Smooth muscle cell (in vitro differentiated cells): Measurements from ENCODE around the gene NFIA. TPM values are rescaled to one million over a fixed set of nuclear protein-coding genes. Genes with fewer than 3 reads are reported as not detected.

Source experiments
- DNase-seq: peaks from one replicate; lab custom pipeline; 2025; ENCODE audit not compliant: unreplicated experiment; lab: John Stamatoyannopoulos, UW
- H2AFZ ChIP-seq: fragments of 200-600 bp; sonication (generic); 2 replicates; pipeline ENCODE4 v1.6.0; 2016; ENCODE audit warnings: antibody characterized with exemption, low read depth, mild to moderate bottlenecking
- H3F3A ChIP-seq: fragments of 200-600 bp; sonication (generic); 2 replicates; pipeline ENCODE4 v1.6.0; 2017; ENCODE audit warnings: antibody characterized with exemption, low read depth
- H3K27ac ChIP-seq: fragments of 200-600 bp; sonication (generic); 2 replicates; pipeline ENCODE4 v1.5.1; 2016; ENCODE audit warnings: low read depth, mild to moderate bottlenecking
- H3K27me3 ChIP-seq: fragments of 200-600 bp; sonication (generic); 2 replicates; pipeline ENCODE4 v1.6.1; 2016; ENCODE audit warnings: low read depth, mild to moderate bottlenecking
- H3K36me3 ChIP-seq: fragments of 200-600 bp; sonication (generic); 2 replicates; pipeline ENCODE4 v1.5.1; 2016; ENCODE audit warnings: low read depth
- H3K4me1 ChIP-seq: fragments of 200-600 bp; sonication (generic); 2 replicates; pipeline ENCODE4 v1.5.1; 2016; ENCODE audit warnings: low read depth
- H3K4me2 ChIP-seq: fragments of 200-600 bp; sonication (generic); 2 replicates; pipeline ENCODE4 v1.6.0; 2016; ENCODE audit warnings: mild to moderate bottlenecking
- H3K4me3 ChIP-seq: fragments of 200-600 bp; sonication (generic); 2 replicates; pipeline ENCODE4 v1.5.1; 2016; ENCODE audit warnings: mild to moderate bottlenecking
- H3K79me2 ChIP-seq: fragments of 200-600 bp; sonication (generic); 2 replicates; pipeline ENCODE4 v1.6.0; 2016; ENCODE audit warnings: low read depth, mild to moderate bottlenecking
- H3K9ac ChIP-seq: fragments of 200-600 bp; sonication (generic); 2 replicates; pipeline ENCODE4 v1.6.0; 2016; ENCODE audit warnings: low read depth
- H3K9me3 ChIP-seq: fragments of 200-600 bp; sonication (generic); replicated peaks from 2 replicates; pipeline ENCODE4 v1.5.1; 2016; ENCODE audit warnings: low read depth
- H4K20me1 ChIP-seq: fragments of 200-600 bp; sonication (generic); 2 replicates; pipeline ENCODE4 v1.6.0; 2016; ENCODE audit warnings: low read depth
- WGBS: methylation state at CpG from one replicate; pipeline ENCODE4 v1.1.7; 2016; ENCODE audit warnings: low lambda C conversion rate; 5-methylcytosine and 5-hydroxymethylcytosine counted together
- polyA plus RNA-seq: library from polyadenylated mRNA; unstranded; fragments of >200 nt; fragmentation: Nextera tagmentation; extraction: Ambion mirVana; gene quantifications from 2 replicates; pipeline ENCODE4 v1.2.1, GENCODE V29; 2016
- total RNA-seq: library from RNA; depleted of rRNA; stranded (reverse); fragments of >200 nt; gene quantifications from 2 replicates; pipeline ENCODE4 v1.2.3, GENCODE V29; 2014
- TF ChIP-seq, protein P1 (sequence below): fragments of 200-600 bp; sonication (generic); IDR thresholded peaks from 2 replicates; pipeline ENCODE4 v1.5.1; 2017; ENCODE audit warnings: borderline replicate concordance, mild to moderate bottlenecking, antibody characterized with exemption; ENCODE audit not compliant: insufficient read depth, poor library complexity, severe bottlenecking

The NFIA gene
- total and polyA plus RNA-seq, 2 experiments from 2014 or later, result 5.0 to 6.2 TPM

DNA sequence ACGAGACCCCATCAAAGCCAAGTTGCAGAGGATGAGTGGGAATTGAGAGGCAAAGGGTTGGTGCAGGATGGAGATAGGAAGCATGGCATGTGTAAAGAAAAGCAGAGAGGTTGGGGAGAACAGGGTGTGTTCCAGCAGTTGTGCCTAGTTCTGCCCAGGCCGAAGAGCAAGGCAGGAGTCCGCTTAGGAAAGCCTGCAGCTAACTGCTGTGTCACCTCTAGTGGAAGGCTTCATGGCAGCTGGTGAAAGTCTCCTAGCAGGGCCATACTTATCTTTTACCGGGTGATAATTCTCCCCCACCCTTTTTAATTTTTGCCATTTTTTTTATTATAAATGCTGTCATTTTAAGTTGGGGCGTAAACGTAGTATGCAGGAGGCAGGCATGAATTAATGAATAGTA is 93.6 kb downstream of the NFIA start:
- no peaks in the 10 kb centered on the region for H3K79me2 ChIP-seq
- no peaks in the 10 kb centered on the region for H3K36me3 ChIP-seq
- H3K4me3 ChIP-seq, result no peak overlapping the region
- no peak overlapping the region for H2AFZ ChIP-seq
- H3K27ac ChIP-seq, result no peak overlapping the region
- H3K9me3 ChIP-seq, result no peaks in the 10 kb centered on the region
- H4K20me1 ChIP-seq, result peaks cover 6% of the 10 kb centered on the region
- no peak for DNase-seq
- TF ChIP-seq, protein P1, sequence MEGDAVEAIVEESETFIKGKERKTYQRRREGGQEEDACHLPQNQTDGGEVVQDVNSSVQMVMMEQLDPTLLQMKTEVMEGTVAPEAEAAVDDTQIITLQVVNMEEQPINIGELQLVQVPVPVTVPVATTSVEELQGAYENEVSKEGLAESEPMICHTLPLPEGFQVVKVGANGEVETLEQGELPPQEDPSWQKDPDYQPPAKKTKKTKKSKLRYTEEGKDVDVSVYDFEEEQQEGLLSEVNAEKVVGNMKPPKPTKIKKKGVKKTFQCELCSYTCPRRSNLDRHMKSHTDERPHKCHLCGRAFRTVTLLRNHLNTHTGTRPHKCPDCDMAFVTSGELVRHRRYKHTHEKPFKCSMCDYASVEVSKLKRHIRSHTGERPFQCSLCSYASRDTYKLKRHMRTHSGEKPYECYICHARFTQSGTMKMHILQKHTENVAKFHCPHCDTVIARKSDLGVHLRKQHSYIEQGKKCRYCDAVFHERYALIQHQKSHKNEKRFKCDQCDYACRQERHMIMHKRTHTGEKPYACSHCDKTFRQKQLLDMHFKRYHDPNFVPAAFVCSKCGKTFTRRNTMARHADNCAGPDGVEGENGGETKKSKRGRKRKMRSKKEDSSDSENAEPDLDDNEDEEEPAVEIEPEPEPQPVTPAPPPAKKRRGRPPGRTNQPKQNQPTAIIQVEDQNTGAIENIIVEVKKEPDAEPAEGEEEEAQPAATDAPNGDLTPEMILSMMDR, result no peak
- peaks cover 7% of the 10 kb centered on the region for H3K27me3 ChIP-seq
- 96% methylated on average over 6 of the region's 6 CpGs for WGBS
- no peak overlapping the region for H3K9ac ChIP-seq
- no peaks in the 10 kb centered on the region for H3K4me1 ChIP-seq
- H3K4me2 ChIP-seq, result no peak overlapping the region
- no peaks in the 10 kb centered on the region for H3F3A ChIP-seq

DNA sequence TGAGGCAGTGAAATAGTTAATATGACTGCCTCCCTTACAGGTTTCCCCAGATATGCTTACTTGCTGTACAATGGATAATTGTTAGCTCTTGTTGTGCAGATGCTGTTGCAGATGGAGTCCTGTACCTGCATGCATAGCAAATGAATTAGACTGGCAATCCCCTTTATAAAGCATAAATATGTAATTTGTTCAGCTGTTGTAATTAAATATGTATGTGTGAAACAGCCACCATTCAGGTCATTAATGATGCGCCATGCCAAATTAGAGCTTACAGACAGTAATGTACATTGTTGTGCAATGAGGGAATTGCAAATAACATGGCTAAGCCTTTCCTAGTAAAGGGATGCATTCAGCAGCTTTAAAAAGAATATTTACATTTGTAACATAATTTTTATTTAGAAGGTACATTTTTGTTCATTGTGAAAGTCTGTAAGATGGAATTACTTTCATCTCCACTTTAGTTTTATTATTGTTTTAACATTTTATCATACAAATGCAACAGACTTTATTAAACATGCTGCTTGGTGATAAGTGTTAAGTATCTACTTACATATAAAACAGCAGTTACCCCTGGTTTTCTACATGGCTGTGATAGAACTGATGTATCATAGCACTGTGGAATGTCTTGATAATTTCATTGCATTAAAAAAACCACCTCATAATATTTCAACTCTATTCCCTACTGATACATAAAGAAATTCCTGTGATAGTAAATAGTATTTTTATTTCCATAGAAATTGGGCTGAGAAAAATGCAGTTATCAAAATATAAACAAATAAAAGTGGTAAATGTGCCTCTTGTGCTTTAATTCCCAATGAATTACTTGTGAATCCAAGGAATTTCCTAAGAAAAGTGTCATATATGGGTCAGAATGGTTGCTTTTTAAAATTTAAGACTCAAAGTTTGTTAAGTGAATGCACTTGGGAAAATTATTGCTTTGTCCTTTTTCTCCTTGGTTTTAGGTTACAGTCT is 99.0 kb downstream of the NFIA start:
- peak overlapping the region; percentile 22 for H3K4me2 ChIP-seq
- H3K27me3 ChIP-seq, result peaks cover 7% of the 10 kb centered on the region
- no peaks in the 10 kb centered on the region for H3K36me3 ChIP-seq
- no peak for DNase-seq
- WGBS, result 91% methylated on average over 1 of the region's 1 CpG
- H4K20me1 ChIP-seq, result peaks cover 10% of the 10 kb centered on the region
- H3K79me2 ChIP-seq, result no peaks in the 10 kb centered on the region
- no peak overlapping the region for H2AFZ ChIP-seq
- peaks cover 4% of the 10 kb centered on the region for H3K4me1 ChIP-seq
- peaks cover 4% of the 10 kb centered on the region for H3F3A ChIP-seq
- no peak overlapping the region for H3K9ac ChIP-seq
- peak overlapping the region; percentile 6 for H3K27ac ChIP-seq
- H3K9me3 ChIP-seq, result no peaks in the 10 kb centered on the region
- H3K4me3 ChIP-seq, result no peak overlapping the region
- TF ChIP-seq, protein P1, result no peak

DNA sequence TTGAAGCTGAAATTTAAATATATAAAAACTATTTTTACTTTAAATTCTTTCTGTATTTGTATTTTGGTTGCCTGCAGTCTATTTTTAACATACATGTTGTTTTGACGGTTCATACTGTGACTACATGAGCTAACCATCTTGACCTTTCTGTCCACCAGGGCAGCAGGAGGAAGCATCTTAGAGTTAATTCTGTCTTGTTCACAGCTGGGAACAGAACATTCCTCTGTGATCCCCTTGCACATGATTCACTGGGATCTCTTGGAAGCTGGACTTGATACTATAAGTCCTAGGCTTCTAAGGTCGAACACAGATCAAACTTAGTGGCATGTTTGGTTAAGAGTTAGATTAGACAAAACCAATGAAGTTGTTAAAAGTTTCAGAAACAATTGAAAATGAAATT is 99.7 kb downstream of the NFIA start:
- no peaks in the 10 kb centered on the region for H3K36me3 ChIP-seq
- H3K9ac ChIP-seq, result no peak overlapping the region
- H3K27ac ChIP-seq, result peak overlapping the region; percentile 6
- no peak overlapping the region for H3K4me3 ChIP-seq
- no peaks in the 10 kb centered on the region for H3K9me3 ChIP-seq
- TF ChIP-seq, protein P1, result no peak
- H4K20me1 ChIP-seq, result peaks cover 10% of the 10 kb centered on the region
- H3K4me2 ChIP-seq, result peak overlapping the region; percentile 22
- no peak for DNase-seq
- H3K27me3 ChIP-seq, result peaks cover 7% of the 10 kb centered on the region
- H3K4me1 ChIP-seq, result peaks cover 4% of the 10 kb centered on the region
- WGBS, result 16% methylated on average over 2 of the region's 2 CpGs
- H3F3A ChIP-seq, result peaks cover 4% of the 10 kb centered on the region
- no peaks in the 10 kb centered on the region for H3K79me2 ChIP-seq
- H2AFZ ChIP-seq, result no peak overlapping the region

DNA sequence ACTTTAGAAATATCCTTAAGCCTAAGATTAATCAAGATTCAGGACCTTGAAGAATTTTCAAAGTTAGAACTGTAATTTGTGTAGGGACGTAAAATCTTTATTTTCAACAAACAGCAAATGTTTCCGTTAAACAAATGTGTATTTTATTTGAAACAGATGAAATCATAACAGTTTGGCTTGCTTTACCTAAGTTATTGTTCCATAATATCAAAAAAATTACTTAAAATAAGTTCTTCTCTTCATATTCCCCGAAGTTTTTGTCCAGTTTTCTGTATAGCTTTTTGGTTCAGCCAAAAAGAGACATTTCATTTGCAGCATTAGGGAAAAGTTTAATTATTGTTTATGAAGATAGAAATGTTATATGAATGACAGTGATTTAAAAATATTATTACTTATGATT is 100.1 kb downstream of the NFIA start:
- H2AFZ ChIP-seq, result no peak overlapping the region
- H3K36me3 ChIP-seq, result no peaks in the 10 kb centered on the region
- peaks cover 10% of the 10 kb centered on the region for H4K20me1 ChIP-seq
- H3K4me2 ChIP-seq, result peak overlapping the region; percentile 2
- H3K9ac ChIP-seq, result no peak overlapping the region
- H3K4me3 ChIP-seq, result no peak overlapping the region
- H3K27ac ChIP-seq, result no peak overlapping the region
- H3K79me2 ChIP-seq, result no peaks in the 10 kb centered on the region
- TF ChIP-seq, protein P1, result no peak
- H3F3A ChIP-seq, result peaks cover 4% of the 10 kb centered on the region
- peaks cover 5% of the 10 kb centered on the region for H3K27me3 ChIP-seq
- peaks cover 4% of the 10 kb centered on the region for H3K4me1 ChIP-seq
- DNase-seq, result no peak
- H3K9me3 ChIP-seq, result no peaks in the 10 kb centered on the region
- WGBS, result 79% methylated on average over 3 of the region's 3 CpGs
